GM18508 (cell line): ENCODE measurements around the gene CELSR1.

Source experiments
- ATAC-seq: cut with Tn5 transposase; IDR thresholded peaks from one replicate; pipeline ENCODE4 v1.9.1; 2021; ENCODE audit warnings: moderate number of reproducible peaks; ENCODE audit not compliant: insufficient read depth, unreplicated experiment

CELSR1 gene

DNA sequence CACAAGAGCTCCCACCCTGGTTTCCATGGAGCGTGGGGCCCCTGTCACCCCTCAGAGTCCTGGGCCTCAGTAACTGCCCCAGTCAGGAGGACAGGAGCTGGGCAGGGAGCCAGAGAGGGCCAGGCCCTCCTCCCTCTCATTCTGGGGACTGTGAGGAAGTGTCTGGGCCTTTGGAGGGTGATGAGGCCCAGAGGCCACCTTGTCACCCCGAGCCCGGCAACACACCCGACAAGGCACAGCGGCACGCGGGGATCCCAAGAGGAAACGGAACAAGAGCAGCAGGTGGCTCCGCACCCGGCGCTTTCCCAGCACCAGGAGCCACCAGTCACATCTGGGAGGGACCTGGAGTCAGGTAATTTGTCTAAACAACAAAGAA is 72.1 kb downstream of the CELSR1 start:
- no peak for ATAC-seq

DNA sequence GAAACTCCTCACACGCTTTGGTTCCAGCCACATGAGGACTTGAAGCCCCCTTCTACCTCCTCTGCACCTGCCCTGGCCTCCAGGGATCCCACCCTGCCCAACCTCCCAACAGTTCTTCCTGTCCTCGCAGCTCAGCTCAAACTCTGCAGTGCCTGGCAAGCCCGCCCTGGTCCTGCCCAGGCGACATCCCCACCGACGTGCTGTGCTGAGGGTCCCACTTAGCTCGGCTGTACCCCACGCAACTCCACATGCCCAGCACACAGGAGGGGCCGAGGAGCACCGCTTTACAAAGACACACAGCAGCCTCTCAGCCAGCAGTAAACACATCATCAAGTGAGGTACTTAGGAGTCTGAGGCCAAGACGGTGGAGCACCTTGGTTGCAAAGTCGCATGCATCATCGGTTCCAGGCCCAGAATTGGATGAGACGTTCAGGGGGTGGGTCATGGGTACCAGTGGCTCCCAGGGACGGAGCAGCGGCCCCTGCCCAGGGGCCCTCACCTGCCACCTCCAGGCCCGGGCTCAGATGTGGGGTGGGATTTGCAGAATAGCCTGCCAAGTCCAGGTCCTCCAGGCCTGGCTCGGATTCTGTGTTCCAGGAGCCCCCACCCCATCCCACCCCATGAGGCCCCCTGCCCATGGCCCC is 72.6 kb downstream of the CELSR1 start:
- ATAC-seq, result no peak

DNA sequence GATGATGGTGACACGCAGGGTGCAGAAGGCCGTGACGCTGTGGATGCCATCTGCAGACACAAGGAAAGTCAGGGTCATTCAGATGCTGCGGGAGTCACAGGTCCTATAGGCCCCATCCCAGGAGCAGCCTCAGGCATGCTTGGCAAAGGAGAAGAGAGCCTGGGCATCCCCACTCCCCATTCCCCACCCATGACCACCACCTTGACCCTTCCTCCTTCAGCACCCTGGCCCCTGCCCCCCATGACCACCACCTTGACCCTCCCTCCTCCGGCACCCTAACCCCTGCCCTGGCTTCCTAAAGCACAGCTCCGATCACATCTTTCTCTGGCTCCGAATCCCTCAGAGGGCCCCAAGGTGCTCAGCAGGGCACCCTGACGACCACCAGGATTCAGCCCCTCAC is 73.1 kb downstream of the CELSR1 start:
- no peak for ATAC-seq

DNA sequence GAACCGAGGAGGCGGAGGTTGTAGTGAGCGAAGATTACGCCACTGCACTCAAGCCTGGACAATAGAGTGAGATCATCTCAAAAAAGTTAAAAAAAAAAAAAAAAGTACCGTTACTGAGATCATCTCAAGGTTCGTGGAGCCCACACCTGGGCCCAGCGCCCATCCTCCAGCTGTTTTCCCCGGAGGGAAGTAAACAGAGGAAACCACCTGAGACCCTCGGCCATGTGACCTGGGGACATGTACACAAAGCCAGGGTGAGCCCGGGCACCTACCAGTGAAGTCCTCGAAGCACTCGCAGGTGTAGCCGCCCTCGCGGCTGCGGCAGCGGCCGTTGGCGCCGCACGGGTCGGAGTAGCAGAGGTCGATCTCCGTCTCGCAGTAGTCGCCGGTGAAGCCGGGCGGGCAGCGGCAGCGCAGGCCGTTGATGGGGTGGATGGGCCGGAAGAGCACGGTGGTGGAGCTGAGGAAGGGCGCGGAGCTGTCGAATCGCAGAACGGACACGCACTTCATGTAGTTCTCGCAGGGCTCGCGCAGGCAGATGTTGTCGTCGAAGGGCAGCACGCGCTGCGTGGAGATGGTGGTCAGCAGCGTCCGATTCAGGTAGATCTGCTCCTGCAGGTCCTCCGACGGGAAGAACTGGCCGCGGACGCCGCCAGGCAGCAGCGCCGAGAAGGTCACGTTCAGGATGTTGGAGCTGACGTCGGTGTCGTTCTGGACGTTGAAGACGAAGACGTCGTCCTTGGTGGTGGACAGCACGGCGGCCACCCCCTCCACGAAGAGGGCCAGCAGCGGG is 73.8 kb downstream of the CELSR1 start:
- no peak for ATAC-seq

DNA sequence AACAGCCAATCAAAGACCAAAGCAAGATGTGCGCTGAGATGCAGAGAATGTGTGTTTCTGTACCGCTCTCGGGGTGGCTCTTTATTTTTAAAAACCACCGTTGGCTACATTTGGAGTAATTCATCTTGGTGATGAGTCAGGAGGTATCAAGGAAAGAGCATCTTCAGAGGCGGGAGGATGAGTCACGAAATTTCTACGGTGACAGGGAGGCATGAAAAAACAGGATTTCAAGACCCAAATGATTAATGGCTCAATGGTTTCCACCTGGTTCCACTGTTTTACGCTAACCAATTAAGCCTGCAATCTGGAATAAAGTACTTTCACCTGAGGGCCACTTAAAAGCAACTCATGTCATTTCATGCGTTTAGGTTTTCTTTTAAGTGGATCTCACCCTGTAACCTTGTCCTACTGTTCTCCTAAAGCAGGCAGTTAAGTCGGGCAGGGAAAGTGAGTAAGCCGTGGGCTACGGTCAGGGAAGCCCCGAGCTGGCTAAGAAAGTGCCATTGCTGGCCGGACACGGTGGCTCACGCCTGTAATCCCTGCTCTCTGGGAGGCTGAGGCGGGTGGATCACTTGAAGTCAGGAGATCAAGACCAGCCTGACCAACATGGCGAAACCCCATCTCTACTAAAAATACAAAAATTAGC is 74.6 kb downstream of the CELSR1 start:
- no peak for ATAC-seq

DNA sequence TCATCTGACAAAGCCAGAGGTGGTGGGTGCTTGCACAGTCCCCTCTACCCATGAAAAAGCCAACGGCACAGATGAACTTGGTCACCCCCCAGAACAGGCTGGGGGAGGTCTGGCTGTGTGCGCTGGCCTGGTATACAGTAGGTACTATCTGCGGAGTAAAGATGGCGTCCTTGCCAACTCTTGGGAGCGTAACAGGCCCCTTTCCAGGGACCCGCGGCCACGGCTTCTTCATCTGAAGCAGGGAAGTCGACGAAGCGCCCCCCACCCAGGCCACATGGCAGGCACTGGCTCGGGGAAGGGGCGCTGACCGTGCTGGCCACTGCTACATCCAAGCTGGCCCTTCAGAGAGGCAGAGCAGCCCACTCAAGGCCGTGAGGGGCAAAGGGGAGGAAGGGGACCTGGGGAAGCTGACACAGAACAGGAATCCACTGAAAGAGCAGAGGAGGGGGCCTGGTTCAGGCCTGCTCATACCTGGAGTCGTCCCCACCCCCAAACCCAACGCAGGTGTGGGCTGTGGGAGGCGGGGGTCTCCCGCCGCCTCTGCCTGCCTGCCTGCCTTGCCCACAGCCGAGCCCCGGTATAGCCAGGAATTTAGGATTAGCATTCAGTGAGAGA is 75.7 kb downstream of the CELSR1 start:
- ATAC-seq, result no peak

DNA sequence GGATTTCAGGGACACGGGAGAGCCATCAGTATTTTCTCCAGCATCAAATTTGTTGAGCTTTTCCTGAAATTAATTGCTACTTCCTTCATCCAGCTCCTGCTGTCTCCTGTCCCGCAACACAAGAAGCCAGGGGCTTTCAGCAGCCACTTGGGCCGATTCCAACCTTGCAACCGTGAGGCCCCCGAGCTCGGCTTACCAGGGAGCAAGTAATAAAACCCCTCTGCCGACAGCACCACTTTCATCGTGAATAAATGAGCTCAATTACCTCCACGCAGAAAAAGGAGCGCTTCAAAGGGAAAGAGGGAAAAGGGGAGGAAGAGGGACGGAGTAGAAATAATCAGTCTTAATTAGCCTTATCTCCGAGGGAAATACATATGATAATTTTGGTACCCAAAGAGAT is 76.6 kb downstream of the CELSR1 start:
- ATAC-seq, result no peak

DNA sequence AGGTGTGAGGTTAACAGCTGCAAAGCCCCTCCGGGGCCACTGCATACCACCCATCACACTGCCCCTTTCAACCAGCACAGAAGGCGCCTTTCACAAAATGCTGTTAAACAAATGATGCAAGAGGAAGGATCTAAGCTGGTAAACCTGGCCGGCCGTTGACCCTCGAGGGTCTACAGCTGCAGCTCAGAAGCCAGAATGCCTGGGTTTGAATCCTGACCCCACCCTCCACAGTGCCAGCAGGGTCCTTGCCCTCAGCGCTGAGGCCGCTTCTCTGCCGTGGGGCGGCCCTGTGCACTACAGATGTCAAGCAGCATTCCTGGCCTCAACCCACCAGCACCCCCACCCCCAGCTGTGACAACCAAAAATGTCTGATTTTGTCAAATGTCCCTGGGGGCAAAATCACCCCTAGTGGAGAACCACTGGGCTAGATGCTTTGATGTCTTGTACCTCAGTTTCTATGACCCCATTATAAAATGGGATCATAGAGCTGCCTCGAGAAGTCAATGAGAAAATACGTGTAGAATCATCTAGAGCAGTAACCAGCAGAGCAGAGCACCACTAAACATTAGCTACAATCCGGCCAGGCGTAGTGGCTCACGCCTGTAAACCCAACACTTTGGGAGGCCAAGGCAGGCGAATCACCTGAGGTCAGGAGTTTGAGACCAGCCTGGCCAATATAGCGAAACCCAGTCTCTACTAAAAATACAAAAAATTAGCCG is 77.9 kb downstream of the CELSR1 start:
- no peak for ATAC-seq

DNA sequence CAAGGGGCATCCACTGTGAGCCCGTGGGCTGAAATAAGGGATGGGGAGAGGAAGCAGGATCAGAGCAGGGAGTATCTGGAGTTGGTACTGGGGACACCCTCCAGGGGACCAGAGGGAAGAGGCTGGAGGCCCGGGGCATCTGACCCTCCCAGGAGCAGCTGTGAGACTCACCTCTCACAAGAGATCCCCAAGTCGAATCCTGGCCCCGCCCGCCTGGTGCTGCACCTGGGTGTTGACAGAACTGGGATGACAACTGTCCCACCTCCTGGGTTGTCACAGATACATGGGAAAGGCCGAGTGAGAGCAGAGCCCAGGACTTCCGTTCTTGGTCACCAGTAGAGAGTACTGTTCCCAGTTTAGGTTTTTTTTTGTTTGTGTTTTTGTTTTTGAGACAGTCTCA is 78.9 kb downstream of the CELSR1 start:
- ATAC-seq, result no peak

DNA sequence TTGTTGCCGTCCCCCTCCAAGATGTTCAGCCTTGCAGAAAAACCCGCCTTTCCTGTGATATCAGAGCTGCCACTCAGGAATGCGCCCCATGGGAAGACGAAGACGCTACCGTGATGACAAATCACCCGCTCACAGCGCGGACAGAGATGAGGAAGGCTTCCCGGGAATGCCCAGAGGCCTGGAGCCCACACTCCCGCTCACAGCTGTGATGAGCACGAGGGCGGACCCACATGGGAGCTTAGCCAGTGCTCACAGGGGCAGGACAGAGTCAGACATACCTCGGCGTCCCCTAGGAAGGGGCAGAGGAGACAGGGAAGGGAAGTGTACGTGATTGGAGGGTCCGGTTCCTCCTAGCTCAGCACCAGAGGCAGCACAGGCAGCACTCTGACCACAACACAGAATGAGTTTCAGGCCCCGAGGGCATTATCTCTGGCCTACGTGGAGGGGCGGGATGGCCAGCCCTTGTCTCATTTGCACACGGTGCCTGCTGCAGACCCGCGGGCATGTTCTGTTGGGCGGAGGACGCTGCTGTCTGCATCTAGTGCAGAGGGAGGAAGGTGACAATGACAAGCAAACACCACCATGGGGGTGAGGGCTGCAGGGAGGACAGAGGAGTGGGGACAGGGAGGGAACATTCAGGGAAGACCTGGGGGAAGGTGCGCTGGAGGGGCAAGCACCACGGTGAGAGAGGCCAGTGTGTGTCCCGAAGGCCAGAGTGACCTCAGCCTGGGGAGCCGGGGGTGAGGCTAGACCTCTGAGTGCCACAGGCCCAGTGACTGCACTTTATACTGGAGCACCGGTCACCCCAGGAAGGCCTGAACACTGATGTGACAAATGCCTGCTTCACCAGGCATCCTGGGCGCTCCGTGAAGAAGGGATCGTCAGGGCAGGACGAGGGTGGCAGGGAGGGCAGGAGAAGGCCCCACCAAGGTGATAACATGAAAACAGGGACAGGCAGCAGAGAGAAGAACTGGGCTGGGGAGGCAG is 79.6 kb downstream of the CELSR1 start:
- ATAC-seq, result no peak

DNA sequence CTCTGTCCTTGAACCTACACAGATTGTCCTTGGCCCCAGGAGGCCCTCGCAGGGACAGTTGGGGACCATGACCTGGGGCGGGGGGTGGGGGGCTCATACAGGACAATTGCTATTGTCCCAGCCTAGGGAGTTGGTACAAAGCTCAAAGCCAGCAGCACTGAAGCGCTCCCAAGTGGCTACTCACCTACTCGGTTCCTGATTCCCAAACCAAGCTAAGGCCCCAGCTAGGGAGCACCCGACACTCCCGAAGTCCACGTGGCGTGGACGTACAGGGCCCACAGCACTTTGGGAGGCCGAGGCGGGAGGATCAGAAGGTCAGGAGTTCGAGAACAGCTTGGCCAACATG is 80.6 kb downstream of the CELSR1 start:
- ATAC-seq, result no peak

DNA sequence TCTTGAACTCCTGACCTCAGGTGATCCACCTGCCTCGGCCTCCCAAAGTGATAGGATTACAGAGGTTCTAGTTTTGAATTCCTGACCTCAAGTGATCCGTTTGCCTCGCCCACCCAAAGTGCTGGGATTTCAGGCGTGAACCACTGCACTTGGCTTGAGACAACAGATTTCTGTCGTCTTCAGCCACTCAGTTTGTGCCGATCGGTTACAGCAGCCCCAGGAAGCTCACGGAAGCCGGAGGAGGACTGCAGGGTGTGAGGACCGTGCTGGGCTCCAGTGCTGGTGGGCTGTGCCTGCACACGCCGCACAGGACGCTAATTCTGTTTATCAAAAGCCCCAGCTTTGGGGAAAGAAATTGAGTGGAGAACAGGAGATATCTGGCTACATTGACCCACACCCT is 82.0 kb downstream of the CELSR1 start:
- no peak for ATAC-seq

DNA sequence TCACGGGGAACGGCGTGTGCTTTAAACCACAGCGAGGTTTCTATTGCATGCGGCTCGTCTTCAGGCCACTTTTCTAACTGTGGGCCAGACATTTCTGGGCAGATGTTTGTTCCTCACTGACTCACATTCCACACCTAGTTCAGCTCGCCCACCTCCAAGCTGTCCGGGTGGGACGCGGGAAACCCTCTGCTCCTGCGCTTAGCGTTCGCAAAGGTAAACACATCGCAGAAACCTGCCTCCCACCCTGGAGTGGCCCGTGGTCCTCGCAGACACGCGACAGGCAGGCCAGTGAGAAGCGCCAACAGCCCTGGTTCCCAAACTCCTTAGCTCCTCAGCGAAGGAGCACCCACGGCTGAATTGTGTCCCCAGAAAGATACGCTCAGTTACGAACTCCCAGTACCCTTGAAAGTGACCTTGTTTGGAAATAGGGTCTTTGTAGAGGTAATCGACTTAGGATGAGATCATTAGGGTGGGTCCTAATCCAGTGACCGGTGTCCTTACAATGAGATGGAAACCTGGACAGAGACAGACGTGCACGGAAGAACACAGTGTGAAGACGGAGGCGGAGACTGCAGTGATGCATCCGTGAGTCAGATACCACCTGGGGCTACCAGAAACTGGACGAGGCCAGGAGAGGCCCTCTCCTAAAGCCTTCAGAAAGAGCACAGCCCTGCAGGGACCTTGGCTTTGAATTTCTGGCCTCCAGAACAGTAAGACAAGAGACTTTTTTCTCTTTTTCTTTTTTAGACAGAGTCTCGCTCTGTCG is 82.7 kb downstream of the CELSR1 start:
- ATAC-seq, result no peak

DNA sequence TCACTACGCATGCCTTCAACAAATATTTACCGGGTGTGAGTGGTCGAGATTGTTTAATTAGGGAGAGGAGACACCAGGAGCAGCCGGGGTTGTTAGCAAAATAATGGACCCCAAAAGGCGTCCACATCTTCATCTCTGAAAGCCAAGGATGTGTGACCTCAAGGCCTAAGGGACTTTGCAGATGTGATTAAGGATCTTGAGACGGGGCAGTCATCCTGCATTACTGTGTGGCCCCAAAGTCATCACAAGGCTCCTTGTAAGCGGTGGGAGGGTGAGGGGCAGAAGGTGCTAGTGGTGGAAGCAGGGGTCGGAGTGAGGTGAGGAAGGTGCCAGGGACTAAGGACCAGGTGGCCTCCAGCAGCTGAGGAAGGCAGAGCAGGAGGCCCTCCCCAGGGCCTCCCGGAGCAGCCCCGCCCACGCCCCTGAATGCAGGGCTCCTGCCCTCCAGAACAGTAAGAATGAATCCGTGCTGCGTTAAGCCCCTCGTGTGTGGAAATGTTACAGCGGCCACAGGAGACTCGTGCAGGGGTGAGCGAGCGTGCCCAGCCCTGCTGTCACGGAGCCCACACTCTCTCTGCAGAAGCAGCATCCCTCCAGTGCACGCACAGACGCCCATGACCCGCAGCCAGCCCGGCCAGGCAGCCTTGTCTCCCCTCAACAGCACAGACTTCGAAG is 83.5 kb downstream of the CELSR1 start:
- ATAC-seq, result no peak

DNA sequence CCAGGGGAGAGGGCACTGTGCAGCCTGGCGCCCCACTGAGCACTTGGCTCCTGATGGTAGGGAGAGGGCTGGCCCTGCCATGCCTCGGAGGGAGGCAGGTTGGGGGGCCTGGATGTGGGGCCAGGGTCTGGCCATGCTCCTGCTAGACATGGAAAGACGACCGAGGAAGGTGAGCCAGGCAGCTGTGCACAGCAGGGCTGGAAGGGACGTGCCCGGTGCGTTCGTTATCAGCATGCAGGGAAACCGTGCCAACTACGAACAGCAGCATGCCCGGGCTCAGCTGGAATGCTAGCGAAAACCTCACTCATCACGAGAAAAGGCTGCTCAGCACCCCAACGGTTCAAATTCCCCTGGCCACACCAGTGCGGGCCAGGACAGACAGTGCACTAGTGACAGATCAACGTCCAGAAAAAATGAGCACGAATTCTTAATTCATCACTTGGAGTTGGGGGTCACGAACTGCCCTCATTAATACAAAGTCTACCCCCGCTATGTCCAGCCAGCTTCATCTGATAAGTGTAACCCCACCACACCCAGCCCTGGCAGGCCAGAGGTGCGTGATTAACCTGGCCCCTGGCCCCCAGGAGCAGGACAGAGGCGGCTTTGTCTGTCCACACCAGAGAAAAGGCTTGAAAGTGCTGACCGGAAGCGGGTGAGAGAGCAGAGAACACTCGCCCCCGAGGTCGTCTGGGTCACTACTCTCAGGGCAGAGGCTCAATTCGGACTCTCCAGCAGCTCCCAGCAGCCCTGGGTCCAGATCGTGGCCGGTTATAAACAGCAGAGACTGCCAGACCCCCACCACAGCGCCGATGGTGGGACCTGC is 84.2 kb downstream of the CELSR1 start:
- ATAC-seq, result no peak

DNA sequence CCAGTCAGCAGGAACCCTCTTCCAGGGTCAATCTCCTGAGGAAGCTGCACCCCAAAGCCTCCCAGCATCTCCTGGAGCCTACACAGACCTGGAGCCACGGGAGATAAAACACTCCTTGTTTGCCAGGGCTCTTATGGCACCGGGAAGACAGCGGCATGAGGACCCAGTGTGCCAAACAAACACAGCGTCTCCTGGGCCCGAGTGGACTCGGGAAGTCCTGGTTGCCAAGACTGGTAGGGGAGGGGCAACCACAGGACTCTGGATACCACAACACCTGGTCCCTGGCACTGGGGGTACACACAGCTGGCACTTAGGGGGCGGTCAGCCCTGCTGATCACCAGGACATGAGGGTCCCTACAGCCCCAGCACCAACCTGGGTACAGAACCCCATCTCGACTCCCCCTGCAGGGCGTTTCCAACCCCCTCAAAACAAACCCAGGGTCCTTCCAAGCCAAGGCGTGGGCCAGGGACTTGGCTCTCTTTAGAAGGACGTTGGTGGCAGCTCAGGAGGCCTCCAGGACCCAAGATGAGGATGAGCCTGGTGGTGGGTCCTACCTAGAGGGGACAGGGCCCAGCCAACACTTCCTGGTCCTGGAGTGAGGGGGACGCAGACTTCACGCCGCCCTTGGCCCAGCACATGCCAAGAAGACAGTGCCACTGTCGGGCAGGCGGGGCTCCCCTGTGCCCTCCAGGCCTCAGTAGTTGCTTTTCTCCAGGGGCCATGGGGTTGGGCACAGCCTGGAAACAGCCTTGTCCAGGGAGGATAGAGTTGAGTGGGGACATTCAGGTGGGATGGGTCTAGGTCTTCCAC is 85.0 kb downstream of the CELSR1 start:
- ATAC-seq, result no peak

DNA sequence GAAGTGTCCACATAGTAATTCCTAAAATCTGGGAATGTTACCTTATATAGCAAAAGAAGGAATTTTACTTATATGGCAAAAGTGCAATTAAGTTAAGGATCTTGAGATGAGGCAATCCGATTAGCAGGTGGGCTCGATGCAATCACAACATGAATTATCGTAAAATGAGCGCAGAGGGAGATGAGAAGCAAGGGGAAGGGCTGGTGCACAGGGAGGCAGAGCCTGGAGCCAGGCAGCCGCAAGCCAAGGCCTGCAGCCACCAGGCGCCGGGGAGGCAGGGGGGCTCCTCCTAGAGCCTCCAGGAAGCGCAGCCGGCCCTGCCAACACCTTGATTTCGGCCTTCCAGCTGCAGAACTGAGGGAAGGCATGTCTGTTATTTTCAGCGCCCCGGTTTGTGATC is 85.7 kb downstream of the CELSR1 start:
- no peak for ATAC-seq
